ENCODE data around the gene BSPRY.

- TF ChIP-seq, protein P1, sequence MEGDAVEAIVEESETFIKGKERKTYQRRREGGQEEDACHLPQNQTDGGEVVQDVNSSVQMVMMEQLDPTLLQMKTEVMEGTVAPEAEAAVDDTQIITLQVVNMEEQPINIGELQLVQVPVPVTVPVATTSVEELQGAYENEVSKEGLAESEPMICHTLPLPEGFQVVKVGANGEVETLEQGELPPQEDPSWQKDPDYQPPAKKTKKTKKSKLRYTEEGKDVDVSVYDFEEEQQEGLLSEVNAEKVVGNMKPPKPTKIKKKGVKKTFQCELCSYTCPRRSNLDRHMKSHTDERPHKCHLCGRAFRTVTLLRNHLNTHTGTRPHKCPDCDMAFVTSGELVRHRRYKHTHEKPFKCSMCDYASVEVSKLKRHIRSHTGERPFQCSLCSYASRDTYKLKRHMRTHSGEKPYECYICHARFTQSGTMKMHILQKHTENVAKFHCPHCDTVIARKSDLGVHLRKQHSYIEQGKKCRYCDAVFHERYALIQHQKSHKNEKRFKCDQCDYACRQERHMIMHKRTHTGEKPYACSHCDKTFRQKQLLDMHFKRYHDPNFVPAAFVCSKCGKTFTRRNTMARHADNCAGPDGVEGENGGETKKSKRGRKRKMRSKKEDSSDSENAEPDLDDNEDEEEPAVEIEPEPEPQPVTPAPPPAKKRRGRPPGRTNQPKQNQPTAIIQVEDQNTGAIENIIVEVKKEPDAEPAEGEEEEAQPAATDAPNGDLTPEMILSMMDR (IDR thresholded peaks at IDR 0.05; ENCODE audit: insufficient read depth, low read length) = no peak
- TF ChIP-seq REST (IDR thresholded peaks at IDR 0.05; ENCODE audit: insufficient replicate concordance, low read depth) (no peak), SPI1 (IDR thresholded peaks at IDR 0.05; ENCODE audit: borderline replicate concordance, low read depth) (no peak), POLR2AphosphoS5 (IDR thresholded peaks at IDR 0.05; ENCODE audit: low read depth) (no peak)
Measured at GRCh38 chr9:113301548-113301947, 47.8 kb upstream of the BSPRY start.

All from HL-60 (cell line).